HL-60 (cell line): Measurements from ENCODE around the gene EXOSC7.
A peak's percentile ranks its signal among the peaks of the same experiment; 100 is the strongest.

Experiments
- DNase-seq, 2 experiments: peaks; one replicate each; pipeline ENCODE4 v3.0.0-alpha.2; 2010 to 2020; ENCODE audit warnings: low read depth in 1 of 2, low spot score in 1 of 2
- H3K27ac ChIP-seq: fragments of 250-450 bp; sonication (Bioruptor Pico); replicated peaks from 2 replicates; pipeline ENCODE4 v1.5.1; 2020; ENCODE audit warnings: mild to moderate bottlenecking, moderate library complexity
- H3K27me3 ChIP-seq: fragments of 250-450 bp; sonication (Bioruptor Pico); 2 replicates; pipeline ENCODE4 v1.5.1; 2021; ENCODE audit warnings: mild to moderate bottlenecking, moderate library complexity; ENCODE audit not compliant: insufficient read depth, poor library complexity, severe bottlenecking
- H3K4me3 ChIP-seq: replicated peaks from 2 replicates; pipeline ENCODE4 v1.5.1; 2011; ENCODE audit warnings: mild to moderate bottlenecking, control low read depth, low read length; ENCODE audit not compliant: insufficient read depth
- CTCF ChIP-seq: IDR thresholded peaks from one replicate; pipeline ENCODE4 v1.5.1; 2011; ENCODE audit warnings: low read length, control low read depth, inconsistent platforms; ENCODE audit not compliant: insufficient read depth
- GABPA ChIP-seq: IDR thresholded peaks from 2 replicates; pipeline ENCODE4 v1.6.1; 2012; ENCODE audit warnings: low read depth
- POLR2AphosphoS5 ChIP-seq: IDR thresholded peaks from 2 replicates; pipeline ENCODE4 v1.6.1; 2012; ENCODE audit warnings: low read depth
- REST ChIP-seq: IDR thresholded peaks from 2 replicates; pipeline ENCODE4 v1.6.1; 2012; ENCODE audit warnings: low read depth; ENCODE audit not compliant: insufficient replicate concordance
- SPI1 ChIP-seq: IDR thresholded peaks from 2 replicates; pipeline ENCODE4 v1.6.1; 2012; ENCODE audit warnings: low read depth, mild to moderate bottlenecking, borderline replicate concordance
- long read RNA-seq: library from polyadenylated mRNA; unstranded; transcript quantifications from one replicate; pipeline ENCODE4 v2.0.0, GENCODE V29; 2020

Gene EXOSC7
- long read RNA-seq, transcript EXOSC7-201 (8 exons, 1,055 nt), result major isoform, 174 of 248 reads
- long read RNA-seq, transcript EXOSC7-210 (9 exons, 1,395 nt), result minor isoform, 44 of 248 reads
- long read RNA-seq, partial matches to known transcripts, result 7 of 248 reads
- long read RNA-seq, other reads (novel, unspliced or antisense), result 20 of 248 reads

- TF ChIP-seq SPI1, result no peak
- TF ChIP-seq POLR2AphosphoS5, result peak; percentile 92
- no peak for TF ChIP-seq CTCF
- peak; percentile 53 for TF ChIP-seq REST
- peak; percentile 76 to 80 for DNase-seq
- peak within 1 kb of the TSS; percentile 93 for H3K4me3 ChIP-seq
- no peaks in the 10 kb centered on the region for H3K27me3 ChIP-seq
- H3K27ac ChIP-seq, result peak within 1 kb of the TSS; percentile 93
Observed at GRCh38 chr3:44976002-44976815, at the start of gene EXOSC7, which contains the start of gene ZDHHC3. EXOSC7 (plus strand) TSS chr3:44976244; CDS start chr3:44976278, 34 bp downstream. ZDHHC3 (minus strand) TSS chr3:44976174; CDS start chr3:44959436, 16,738 bp downstream.

GRCh38 chr3:44926921-44927320 lies 49.1 kb upstream of the EXOSC7 start:
- no peak for DNase-seq
- Histone ChIP-seq H3K27ac (no peak overlapping the region), H3K27me3 (no peaks in the 10 kb centered on the region), H3K4me3 (no peak overlapping the region)
- TF ChIP-seq CTCF (no peak), GABPA (no peak), SPI1 (no peak), REST (no peak), POLR2AphosphoS5 (no peak)

GRCh38 chr3:44927371-44927770 lies 48.7 kb upstream of the EXOSC7 start:
- no peaks in the 10 kb centered on the region for H3K27me3 ChIP-seq
- H3K27ac ChIP-seq, result no peak overlapping the region
- no peak for DNase-seq
- TF ChIP-seq SPI1, result no peak
- no peak for TF ChIP-seq GABPA
- no peak overlapping the region for H3K4me3 ChIP-seq

GRCh38 chr3:44929782-44930181 lies 46.3 kb upstream of the EXOSC7 start:
- no peak overlapping the region for H3K4me3 ChIP-seq
- no peak overlapping the region for H3K27ac ChIP-seq
- no peak for TF ChIP-seq POLR2AphosphoS5
- TF ChIP-seq REST, result no peak
- no peak for TF ChIP-seq CTCF
- TF ChIP-seq GABPA, result no peak
- TF ChIP-seq SPI1, result no peak
- H3K27me3 ChIP-seq, result no peaks in the 10 kb centered on the region
- no peak for DNase-seq
